MM.1S (cell line): ENCODE measurements around the gene SLFN12.

Experiments
- EZH2 ChIP-seq: fragments of 300-600 bp; sonication (generic); optimal IDR thresholded peaks from 2 replicates; pipeline ENCODE3; 2017; ENCODE audit warnings: low read depth, mild to moderate bottlenecking, antibody characterized with exemption, low read length, mixed read lengths
- TF ChIP-seq, protein P1 (sequence below): fragments of 300-600 bp; sonication (generic); IDR thresholded peaks from 2 replicates; pipeline ENCODE4 v1.5.1; 2016; ENCODE audit warnings: antibody characterized with exemption, low read length, mixed read lengths

DNA sequence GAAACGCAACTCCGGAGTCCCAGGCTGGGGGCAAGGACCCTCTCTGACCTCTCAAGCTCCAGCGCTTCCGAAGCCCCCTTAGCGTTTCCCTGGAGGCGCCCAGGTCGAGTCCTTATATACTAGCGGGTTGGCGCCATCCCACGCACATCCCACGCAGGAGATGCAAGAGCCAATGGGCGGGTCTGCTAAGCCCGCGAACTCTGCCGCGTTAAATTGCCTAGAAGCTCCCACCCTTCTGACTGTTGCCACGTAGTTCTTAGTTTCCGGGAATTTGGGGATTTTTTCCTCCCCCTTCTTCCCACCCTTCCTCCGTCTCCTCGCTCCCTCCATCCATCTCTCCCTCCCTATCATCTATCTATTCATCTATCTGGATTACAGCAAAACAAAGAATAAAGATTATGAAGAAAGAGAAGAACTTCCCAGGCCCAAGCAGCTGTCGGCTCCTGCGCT, 58.7 kb downstream of the SLFN12 start, which contains the start of gene SLFN11:
- TF ChIP-seq, protein P1, sequence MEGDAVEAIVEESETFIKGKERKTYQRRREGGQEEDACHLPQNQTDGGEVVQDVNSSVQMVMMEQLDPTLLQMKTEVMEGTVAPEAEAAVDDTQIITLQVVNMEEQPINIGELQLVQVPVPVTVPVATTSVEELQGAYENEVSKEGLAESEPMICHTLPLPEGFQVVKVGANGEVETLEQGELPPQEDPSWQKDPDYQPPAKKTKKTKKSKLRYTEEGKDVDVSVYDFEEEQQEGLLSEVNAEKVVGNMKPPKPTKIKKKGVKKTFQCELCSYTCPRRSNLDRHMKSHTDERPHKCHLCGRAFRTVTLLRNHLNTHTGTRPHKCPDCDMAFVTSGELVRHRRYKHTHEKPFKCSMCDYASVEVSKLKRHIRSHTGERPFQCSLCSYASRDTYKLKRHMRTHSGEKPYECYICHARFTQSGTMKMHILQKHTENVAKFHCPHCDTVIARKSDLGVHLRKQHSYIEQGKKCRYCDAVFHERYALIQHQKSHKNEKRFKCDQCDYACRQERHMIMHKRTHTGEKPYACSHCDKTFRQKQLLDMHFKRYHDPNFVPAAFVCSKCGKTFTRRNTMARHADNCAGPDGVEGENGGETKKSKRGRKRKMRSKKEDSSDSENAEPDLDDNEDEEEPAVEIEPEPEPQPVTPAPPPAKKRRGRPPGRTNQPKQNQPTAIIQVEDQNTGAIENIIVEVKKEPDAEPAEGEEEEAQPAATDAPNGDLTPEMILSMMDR = no peak
- no peak for TF ChIP-seq EZH2
